PC-3 (cell line): ENCODE data around the gene GRIK5. TPM values are rescaled to one million over a fixed set of nuclear protein-coding genes. Genes with fewer than 3 reads are reported as not detected.
A peak's percentile ranks its signal among the peaks of the same experiment; 100 is the strongest.

Experiments
- ATAC-seq: fragments of 200-7000 bp; cut with Tn5 transposase; 2 replicates; pipeline ENCODE4 v1.9.1; 2020; ENCODE audit warnings: mild to moderate bottlenecking, moderate library complexity
- BruUV-seq: library from RNA; stranded (reverse); fragments of 400-500 nt; replicated peaks from 2 replicates; lab custom pipeline; 2021; lab: Mats Ljungman, UMichigan
- CTCF ChIA-PET: fragments of 300-600 bp; sonication (Branson Sonifier 250); formaldehyde crosslinking; loops from one replicate; lab custom pipeline; 2022; ENCODE audit warnings: antibody characterized with exemption; lab: Charles Lee
- POLR2A ChIA-PET: fragments of 300-600 bp; sonication (Branson Sonifier 250); formaldehyde crosslinking; loops from one replicate; lab custom pipeline; 2022; ENCODE audit warnings: antibody characterized with exemption; ENCODE audit not compliant: unreplicated experiment; lab: Charles Lee
- DNase-seq: peaks from one replicate; pipeline ENCODE4 v3.0.0-alpha.2; 2015
- H2AFZ ChIP-seq: fragments of 300-600 bp; sonication (generic); 2 replicates; pipeline ENCODE4 v1.6.0; 2016; ENCODE audit warnings: antibody characterized with exemption, low read length
- H3F3A ChIP-seq: fragments of 300-600 bp; sonication (generic); one replicate; pipeline ENCODE4 v1.6.0; 2017; ENCODE audit warnings: antibody characterized with exemption, low read length, control low read depth, mild to moderate bottlenecking; ENCODE audit not compliant: unreplicated experiment
- H3K27ac ChIP-seq: fragments of 300-600 bp; sonication (generic); 2 replicates; pipeline ENCODE4 v1.5.1; 2016; ENCODE audit warnings: mild to moderate bottlenecking, low read length
- H3K27me3 ChIP-seq: fragments of 300-600 bp; sonication (generic); 2 replicates; pipeline ENCODE4 v1.6.1; 2016; ENCODE audit warnings: low read length, mixed read lengths
- H3K36me3 ChIP-seq: fragments of 300-600 bp; sonication (generic); 2 replicates; pipeline ENCODE4 v1.6.1; 2016; ENCODE audit warnings: low read depth, mixed run types, low read length, mixed read lengths
- H3K4me1 ChIP-seq: fragments of 300-600 bp; sonication (generic); 2 replicates; pipeline ENCODE4 v1.5.1; 2016; ENCODE audit warnings: low read length; ENCODE audit not compliant: insufficient read depth
- H3K4me2 ChIP-seq: fragments of 300-600 bp; sonication (generic); 2 replicates; pipeline ENCODE4 v1.6.0; 2016; ENCODE audit warnings: low read length
- H3K4me3 ChIP-seq: fragments of 300-600 bp; sonication (generic); 2 replicates; pipeline ENCODE4 v1.5.1; 2016; ENCODE audit warnings: mild to moderate bottlenecking, low read length, mixed read lengths
- H3K79me2 ChIP-seq: fragments of 300-600 bp; sonication (generic); 2 replicates; pipeline ENCODE4 v1.6.1; 2017; ENCODE audit warnings: low read length, mixed read lengths
- H3K9ac ChIP-seq: fragments of 300-600 bp; sonication (generic); 2 replicates; pipeline ENCODE4 v1.6.0; 2016; ENCODE audit warnings: mild to moderate bottlenecking, low read length
- H3K9me2 ChIP-seq: fragments of 300-600 bp; sonication (generic); replicated peaks from 2 replicates; pipeline ENCODE4 v1.6.1; 2016; ENCODE audit warnings: mixed run types, low read length, mixed read lengths
- H3K9me3 ChIP-seq: fragments of 300-600 bp; sonication (generic); 2 replicates; pipeline ENCODE4 v1.6.1; 2016; ENCODE audit warnings: low read length, mixed read lengths
- H4K20me1 ChIP-seq: fragments of 300-600 bp; sonication (generic); 2 replicates; pipeline ENCODE4 v1.6.1; 2016; ENCODE audit warnings: low read length, mixed read lengths
- EZH2 ChIP-seq: fragments of 300-600 bp; sonication (generic); IDR thresholded peaks from one replicate; pipeline ENCODE4 v1.6.1; 2017; ENCODE audit warnings: antibody characterized with exemption, mild to moderate bottlenecking, low read length; ENCODE audit not compliant: unreplicated experiment
- EZH2phosphoT487 ChIP-seq: fragments of 300-600 bp; sonication (generic); IDR thresholded peaks from 2 replicates; pipeline ENCODE4 v1.6.1; 2018; ENCODE audit warnings: mild to moderate bottlenecking, antibody characterized with exemption, low read length, borderline replicate concordance
- intact Hi-C: fragments of 100-400 bp; cut with micrococcal nuclease; formaldehyde crosslinking; loops from 2 replicates; pipeline ENCODE4 v1.9.0; 2023
- total RNA-seq: library from RNA; depleted of rRNA; stranded (reverse); fragments of >200 nt; gene quantifications from 2 replicates; pipeline ENCODE4 v1.2.3, GENCODE V29; 2014
- TF ChIP-seq, protein P1 (sequence below): fragments of 300-600 bp; sonication (generic); conservative IDR thresholded peaks from 2 replicates; pipeline ENCODE4 v1.5.1; 2017; ENCODE audit warnings: antibody characterized with exemption, low read depth, mild to moderate bottlenecking, low read length

Gene GRIK5
- total RNA-seq, 1 experiment from 2014 or later, result not detected

- POLR2A ChIA-PET, result no interaction called here
- Histone ChIP-seq H4K20me1 (no peaks in the 10 kb centered on the region), H3K36me3 (no peaks in the 10 kb centered on the region), H3F3A (no peaks in the 10 kb centered on the region), H3K27me3 (no peaks in the 10 kb centered on the region), H3K27ac (peak overlapping the region; percentile 94), H2AFZ (no peak overlapping the region), H3K4me3 (no peak overlapping the region; the same call in 1 of the 2 replicates), H3K9me3 (no peaks in the 10 kb centered on the region), H3K79me2 (no peaks in the 10 kb centered on the region), H3K4me2 (peak overlapping the region; percentile 72), H3K9me2 (no peaks in the 10 kb centered on the region), H3K9ac (peak overlapping the region; percentile 58), H3K4me1 (peaks cover 34% of the 10 kb centered on the region)
- intact Hi-C loops, result no loop called here
- BruUV-seq, result no TSS peak
- no peak for TF ChIP-seq EZH2phosphoT487
- no peak for TF ChIP-seq EZH2
- TF ChIP-seq, protein P1, sequence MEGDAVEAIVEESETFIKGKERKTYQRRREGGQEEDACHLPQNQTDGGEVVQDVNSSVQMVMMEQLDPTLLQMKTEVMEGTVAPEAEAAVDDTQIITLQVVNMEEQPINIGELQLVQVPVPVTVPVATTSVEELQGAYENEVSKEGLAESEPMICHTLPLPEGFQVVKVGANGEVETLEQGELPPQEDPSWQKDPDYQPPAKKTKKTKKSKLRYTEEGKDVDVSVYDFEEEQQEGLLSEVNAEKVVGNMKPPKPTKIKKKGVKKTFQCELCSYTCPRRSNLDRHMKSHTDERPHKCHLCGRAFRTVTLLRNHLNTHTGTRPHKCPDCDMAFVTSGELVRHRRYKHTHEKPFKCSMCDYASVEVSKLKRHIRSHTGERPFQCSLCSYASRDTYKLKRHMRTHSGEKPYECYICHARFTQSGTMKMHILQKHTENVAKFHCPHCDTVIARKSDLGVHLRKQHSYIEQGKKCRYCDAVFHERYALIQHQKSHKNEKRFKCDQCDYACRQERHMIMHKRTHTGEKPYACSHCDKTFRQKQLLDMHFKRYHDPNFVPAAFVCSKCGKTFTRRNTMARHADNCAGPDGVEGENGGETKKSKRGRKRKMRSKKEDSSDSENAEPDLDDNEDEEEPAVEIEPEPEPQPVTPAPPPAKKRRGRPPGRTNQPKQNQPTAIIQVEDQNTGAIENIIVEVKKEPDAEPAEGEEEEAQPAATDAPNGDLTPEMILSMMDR, result no peak
- ATAC-seq (no peak), DNase-seq (no peak)
- CTCF ChIA-PET, result no interaction called here
Observed at GRCh38 chr19:42114412-42114811, 44.4 kb upstream of the GRIK5 start.

DNA sequence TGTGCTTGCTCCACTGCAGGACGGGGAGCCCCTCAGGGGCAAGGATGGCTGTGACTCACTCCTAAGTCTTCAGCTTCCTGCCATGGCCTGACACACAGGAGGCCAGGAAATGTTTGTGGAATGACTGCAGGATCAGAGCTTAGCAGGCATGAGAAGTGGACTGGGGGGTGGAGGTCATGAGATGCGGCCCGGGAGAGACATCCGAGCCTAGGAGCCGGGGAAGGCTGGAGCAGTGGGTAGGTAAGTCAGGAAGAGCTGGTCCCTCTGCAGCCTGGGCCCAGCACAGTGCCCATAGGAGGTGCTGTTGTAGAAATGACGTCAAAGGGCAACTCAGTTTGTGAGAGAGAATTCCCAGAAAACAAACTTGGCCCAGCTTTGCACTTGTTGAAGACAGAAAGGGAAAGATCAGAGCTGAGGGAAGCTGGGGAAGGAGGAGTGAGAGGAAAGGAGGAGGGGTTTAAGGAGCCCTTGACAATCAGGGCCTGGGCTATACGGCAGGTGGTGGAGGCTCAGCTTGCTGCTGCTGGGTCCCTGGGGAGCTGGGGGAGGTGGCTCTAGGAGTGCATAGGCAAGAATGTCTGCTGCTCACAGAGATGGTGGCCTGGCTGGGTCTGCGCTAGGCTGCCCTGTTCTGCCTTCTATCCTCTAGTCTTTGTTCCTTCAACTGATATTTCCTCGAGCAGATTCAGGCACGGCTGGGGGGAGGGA is 43.8 kb upstream of the GRIK5 start:
- POLR2A ChIA-PET, result interaction anchor here (0.7 kb wide), 1 partner anchor 1966 kb away, joined by 3 read pairs; no protein-coding TSS in a partner anchor
- peak; percentile 94 for ATAC-seq

More for the DNA sequence above, 43.8 kb upstream of the GRIK5 start:
- H3K4me2 ChIP-seq, result peak overlapping the region; percentile 72
- no peaks in the 10 kb centered on the region for H3K9me2 ChIP-seq
- H2AFZ ChIP-seq, result peak overlapping the region; percentile 54
- no peaks in the 10 kb centered on the region for H3F3A ChIP-seq
- intact Hi-C loops, result loop anchor here (1.0 kb wide), 1 partner anchor 130 kb away; no protein-coding TSS in a partner anchor
- H3K4me3 ChIP-seq, result no peak overlapping the region; the same call in 1 of the 2 replicates
- H3K79me2 ChIP-seq, result no peaks in the 10 kb centered on the region
- H3K27ac ChIP-seq, result peak overlapping the region; percentile 94
- peak; percentile 92 for DNase-seq
- H3K36me3 ChIP-seq, result no peaks in the 10 kb centered on the region
- no TSS peak for BruUV-seq
- no peak for TF ChIP-seq EZH2phosphoT487
- no peak for TF ChIP-seq EZH2
- TF ChIP-seq, protein P1, result peak; percentile 45
- H4K20me1 ChIP-seq, result no peaks in the 10 kb centered on the region
- no peaks in the 10 kb centered on the region for H3K9me3 ChIP-seq
- H3K4me1 ChIP-seq, result peaks cover 35% of the 10 kb centered on the region
- CTCF ChIA-PET, result no interaction called here
- no peaks in the 10 kb centered on the region for H3K27me3 ChIP-seq
- H3K9ac ChIP-seq, result peak overlapping the region; percentile 63
